Prostate gland (tissue), 2 donors: Measurements from ENCODE around the gene FTCDNL1.

Experiments used
- CTCF ChIP-seq, 4 experiments: fragments of 200-600 bp in 2 of 4; fragments of 450-650 bp in 2 of 4; sonication (generic) in 2 of 4; IDR thresholded peaks; 1 replicate in 3 of 4; 2 replicates in 1 of 4; pipeline ENCODE4 v1.5.1; 2016 to 2019; ENCODE audit warnings: antibody characterized with exemption in 4 of 4, mild to moderate bottlenecking in 2 of 4, moderate library complexity in 2 of 4
- POLR2A ChIP-seq: fragments of 450-650 bp; IDR thresholded peaks from one replicate; pipeline ENCODE4 v1.6.1; 2016; ENCODE audit warnings: antibody characterized with exemption, mild to moderate bottlenecking
- POLR2AphosphoS5 ChIP-seq: sonication (generic); formaldehyde crosslinking; IDR thresholded peaks from one replicate; pipeline ENCODE4 v1.6.1; 2017; ENCODE audit warnings: antibody characterized with exemption

GRCh38 chr2:199848389-199849130 is 2.4 kb downstream of the FTCDNL1 start:
- TF ChIP-seq POLR2AphosphoS5 (no peak), POLR2A (no peak), CTCF (IDR thresholded peaks at IDR 0.05) (no peak)
